RKO (cell line): Measurements from ENCODE around the gene CCDC81.
A peak's percentile ranks its signal among the peaks of the same experiment; 100 is the strongest.
"Not testable (repeated sequence)": the region's sequence is repeated elsewhere in the genome, so short reads cannot be mapped to it uniquely, and the experiment has no call there.

Experiments used
- DNase-seq: peaks from one replicate; pipeline ENCODE4 v3.0.0-alpha.2; 2016; ENCODE audit warnings: low spot score

CCDC81 gene

GRCh38 chr11:86374586-86374985 lies at the start of gene CCDC81:
CCDC81 (plus strand) TSS chr11:86374887; CDS start chr11:86375164, 277 bp downstream.
- DNase-seq, result no peak

- DNase-seq, result no peak
Measured at GRCh38 chr11:86335131-86335767, 39.4 kb upstream of the CCDC81 start.

DNA sequence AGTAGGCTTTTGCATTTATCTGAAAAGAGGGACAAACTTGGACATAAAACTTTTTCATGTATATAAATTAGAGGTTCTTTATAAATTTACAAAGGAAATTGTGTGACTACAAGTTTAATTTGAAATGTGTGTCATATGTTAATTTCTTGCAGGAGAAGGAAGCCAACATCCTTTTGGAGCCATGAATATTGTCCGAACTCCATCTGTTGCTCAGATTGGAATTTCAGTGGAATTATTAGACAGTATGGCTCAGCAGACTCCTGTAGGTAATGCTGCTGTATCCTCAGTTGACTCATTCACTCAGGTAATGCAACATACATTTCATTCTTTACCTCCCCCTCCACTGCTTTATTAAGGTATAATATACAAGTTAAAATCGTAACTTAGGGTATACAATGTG lies 37.5 kb upstream of the CCDC81 start:
- no peak for DNase-seq

DNA sequence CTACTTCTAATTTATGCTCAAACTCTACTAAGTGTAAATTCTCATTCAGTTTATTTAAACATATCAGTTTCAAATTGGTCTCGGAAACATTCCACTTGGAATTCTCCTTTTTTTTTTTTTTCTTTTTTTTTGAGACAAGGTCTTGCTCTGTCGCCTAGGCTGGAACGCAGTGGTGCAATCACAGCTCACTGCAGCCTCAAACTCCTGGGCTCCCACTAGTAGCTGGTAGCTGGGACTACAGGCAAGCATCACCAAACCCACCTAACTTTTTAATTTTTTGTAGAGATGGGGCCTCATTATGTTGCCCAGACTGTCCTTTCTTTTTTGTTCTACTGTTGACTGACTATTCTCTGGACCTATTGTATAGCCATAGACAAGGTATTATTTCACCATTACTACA lies 33.3 kb upstream of the CCDC81 start:
- DNase-seq, result no peak

- no peak for DNase-seq
Measured at GRCh38 chr11:86346513-86346912, 28.2 kb upstream of the CCDC81 start.

DNA sequence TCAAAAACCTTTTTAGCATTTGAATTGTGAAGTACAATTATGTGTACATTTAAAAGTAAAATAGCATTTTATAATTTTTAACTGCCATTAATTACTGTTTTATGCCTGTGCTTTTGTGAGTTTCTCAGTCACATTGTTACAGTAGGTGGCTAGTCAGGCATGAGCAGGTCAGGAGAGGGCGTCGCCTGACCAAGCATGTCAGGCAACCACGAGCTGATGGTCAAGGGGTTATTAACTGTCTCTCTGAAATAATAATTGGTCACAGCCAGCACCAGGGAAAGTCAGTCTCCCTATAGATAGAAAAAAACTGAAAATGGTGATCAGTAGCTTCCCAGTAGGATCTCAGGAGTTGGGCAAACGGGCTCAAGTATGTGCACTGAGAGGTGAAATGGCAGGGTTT lies 19.4 kb upstream of the CCDC81 start:
- no peak for DNase-seq

DNA sequence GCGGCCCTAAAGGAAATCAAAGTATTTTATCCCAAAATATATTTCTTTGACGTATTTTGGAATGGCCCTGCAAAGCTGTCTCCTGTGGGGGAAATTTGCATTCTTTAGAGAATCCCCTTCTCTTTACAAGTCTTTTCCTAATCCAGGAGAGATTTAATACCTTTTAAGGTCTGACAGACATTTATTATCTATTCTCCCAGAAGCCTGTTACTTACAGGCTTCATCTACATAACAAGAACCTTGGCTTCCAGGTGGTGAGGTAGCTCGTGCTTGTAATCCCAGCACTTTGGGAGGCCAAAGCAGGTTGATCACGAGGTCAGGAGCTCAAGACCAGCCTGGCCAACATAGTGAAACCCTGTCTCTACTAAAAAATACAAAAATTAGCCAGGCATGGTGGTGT lies 17.3 kb upstream of the CCDC81 start:
- DNase-seq, result not testable (repeated sequence)

DNA sequence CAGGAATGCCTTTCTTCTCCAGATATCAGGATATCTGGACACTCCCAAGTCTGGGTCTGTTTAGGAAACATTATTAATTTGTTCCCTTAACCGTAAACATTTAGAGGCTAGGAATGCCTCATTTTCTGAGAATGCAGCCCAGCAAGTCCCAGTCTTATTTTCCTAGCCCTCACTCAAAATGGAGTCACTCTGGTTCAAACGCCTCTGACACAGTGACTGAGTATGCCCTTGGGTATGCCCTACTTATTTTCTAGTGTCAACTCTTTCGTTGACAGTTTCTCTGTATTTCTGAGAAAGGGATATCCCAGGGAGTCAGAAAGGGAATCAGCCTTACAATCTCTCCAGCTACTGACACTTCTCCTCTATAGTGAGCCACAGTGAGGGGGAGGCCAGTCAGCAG lies 16.0 kb upstream of the CCDC81 start:
- no peak for DNase-seq

GRCh38 chr11:86360775-86361395 lies 13.8 kb upstream of the CCDC81 start:
- peak; percentile 62 for DNase-seq

GRCh38 chr11:86363424-86363823 lies 11.3 kb upstream of the CCDC81 start:
- no peak for DNase-seq

- no peak for DNase-seq
Measured at GRCh38 chr11:86365546-86365945, 9.1 kb upstream of the CCDC81 start.

GRCh38 chr11:86369668-86370067 lies 5.0 kb upstream of the CCDC81 start:
- no peak for DNase-seq

- DNase-seq, result no peak
Measured at GRCh38 chr11:86370171-86370570, 4.5 kb upstream of the CCDC81 start.

DNA sequence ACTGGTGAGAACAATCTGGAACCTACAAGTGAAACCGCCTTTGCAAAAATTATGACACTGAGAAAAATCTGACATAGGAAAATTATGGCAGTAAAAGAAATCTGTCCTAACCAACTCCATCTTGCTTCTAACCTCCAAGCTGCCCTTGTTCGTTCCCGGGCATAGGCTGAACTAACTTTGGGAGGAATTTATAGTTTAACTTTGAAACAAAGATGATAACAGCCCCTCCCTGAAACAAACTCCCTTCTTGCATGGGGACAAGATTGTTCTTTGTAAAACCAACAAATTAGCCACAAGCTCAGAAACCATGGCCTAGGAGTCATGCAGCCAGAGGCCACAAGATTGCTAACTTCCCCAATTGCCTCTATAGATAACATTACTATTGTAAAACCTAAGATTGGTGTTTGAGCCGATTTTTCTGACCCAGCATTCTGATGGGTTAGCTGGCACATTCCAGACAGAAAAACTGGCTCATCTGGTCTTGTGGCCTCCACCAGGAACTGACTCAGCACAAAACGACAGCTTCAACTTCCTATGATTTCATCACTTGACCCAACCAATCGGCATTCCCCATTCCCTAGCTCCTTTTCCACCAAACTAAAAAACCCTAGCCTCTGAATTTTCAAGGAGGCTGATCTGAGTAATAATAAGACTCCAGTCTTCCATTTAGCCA lies 3.6 kb upstream of the CCDC81 start:
- DNase-seq, result peak; percentile 79

GRCh38 chr11:86372041-86372440 lies 2.6 kb upstream of the CCDC81 start:
- DNase-seq, result no peak

DNA sequence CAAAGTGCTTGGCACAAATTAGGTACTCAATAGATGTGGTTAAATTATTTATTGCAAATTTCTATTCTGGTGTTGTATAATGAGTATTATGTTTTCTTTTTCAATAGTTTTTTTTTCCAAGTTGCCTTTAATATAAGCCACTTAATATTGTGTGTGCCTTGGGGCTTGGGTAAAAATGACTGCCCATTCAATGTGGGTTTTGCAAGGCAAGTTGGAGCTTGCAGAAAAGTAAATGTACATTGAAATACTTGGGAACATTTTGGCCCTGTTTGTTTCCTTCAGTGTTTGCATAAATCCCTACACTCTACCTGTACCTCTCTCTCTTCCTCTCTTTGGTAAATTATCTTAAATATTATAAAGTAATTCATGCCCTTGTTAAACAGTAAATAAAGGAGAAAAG lies 2.1 kb upstream of the CCDC81 start:
- no peak for DNase-seq

- DNase-seq, result no peak
Measured at GRCh38 chr11:86374069-86374468, 618 bp upstream of the CCDC81 start.

DNA sequence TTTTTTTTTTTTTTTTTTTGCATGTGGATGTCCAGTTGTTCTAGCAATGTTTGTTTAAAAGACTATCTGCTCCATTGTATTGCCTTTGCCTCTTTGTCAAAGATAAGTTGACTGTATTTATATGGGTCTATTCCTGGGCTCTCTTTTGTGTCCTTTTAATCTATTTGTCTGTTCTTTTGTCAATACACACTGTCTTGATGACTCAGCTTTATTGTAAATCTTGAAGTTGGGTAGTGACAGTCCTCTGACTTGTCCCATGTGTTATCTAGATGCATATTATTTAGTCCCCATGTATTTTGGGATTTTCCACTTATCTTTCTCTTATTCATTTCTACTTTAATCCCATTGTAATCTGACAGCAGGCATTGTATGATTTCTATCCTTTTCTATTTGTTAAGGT lies 3.3 kb downstream of the CCDC81 start:
- DNase-seq, result no peak

- DNase-seq, result no peak
Measured at GRCh38 chr11:86380295-86381059, 5.8 kb downstream of the CCDC81 start.

- no peak for DNase-seq
Measured at GRCh38 chr11:86383041-86383955, 8.6 kb downstream of the CCDC81 start.

GRCh38 chr11:86386283-86386682 lies 11.6 kb downstream of the CCDC81 start:
- no peak for DNase-seq

DNA sequence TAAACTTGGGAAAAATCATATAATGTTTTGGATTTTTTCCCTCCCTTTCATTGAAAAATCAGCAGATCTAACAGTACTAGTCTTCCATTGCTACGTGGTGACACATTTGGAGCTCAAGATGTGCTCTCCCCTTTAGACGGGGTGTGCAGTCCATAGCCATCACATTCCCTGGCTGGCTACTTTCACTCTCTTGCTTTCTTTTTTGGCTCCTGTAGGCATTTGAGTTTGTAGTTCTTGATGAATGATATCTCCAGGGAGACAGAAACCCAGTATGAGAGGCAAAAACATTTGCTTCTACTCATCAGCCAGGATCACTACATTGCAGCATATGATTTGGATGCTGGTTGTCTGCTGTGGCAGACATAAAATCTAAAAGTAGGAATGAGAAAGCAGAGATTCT lies 12.1 kb downstream of the CCDC81 start:
- DNase-seq, result no peak
